Measurements from ENCODE around the gene GLRA3. TPM values are rescaled to one million over a fixed set of nuclear protein-coding genes. Genes with fewer than 3 reads are reported as not detected.

Gene GLRA3
- total RNA-seq, 1 donor from 2014 or later, result not detected

GRCh38 chr4:174708381-174708780, 120.7 kb downstream of the GLRA3 start:
- H3K4me3 ChIP-seq (ENCODE audit: low read depth, low read length), result no peak overlapping the region
- DNase-seq (ENCODE audit: low read depth), result no peak
- TF ChIP-seq CTCF (conservative IDR thresholded peaks at IDR 0.05; ENCODE audit: low read depth, low read length), result no peak

GRCh38 chr4:174707902-174708301, 121.1 kb downstream of the GLRA3 start:
- DNase-seq (ENCODE audit: low read depth), result no peak
- no peak for TF ChIP-seq CTCF (conservative IDR thresholded peaks at IDR 0.05; ENCODE audit: low read depth, low read length)
- no peak overlapping the region for H3K4me3 ChIP-seq (ENCODE audit: low read depth, low read length)

- H3K4me3 ChIP-seq (ENCODE audit: low read depth, low read length), result no peak overlapping the region
Observed at GRCh38 chr4:174707051-174707676, 121.9 kb downstream of the GLRA3 start.

GRCh38 chr4:174702979-174703478, 126.0 kb downstream of the GLRA3 start:
- DNase-seq (ENCODE audit: low read depth), result peak; percentile 15
- no peak overlapping the region for H3K4me3 ChIP-seq (ENCODE audit: low read depth, low read length)
- TF ChIP-seq CTCF (conservative IDR thresholded peaks at IDR 0.05; ENCODE audit: low read depth, low read length), result no peak

More at GRCh38 chr4:174707051-174707676, 121.9 kb downstream of the GLRA3 start:
- no peak for DNase-seq (ENCODE audit: low read depth)
- TF ChIP-seq CTCF (conservative IDR thresholded peaks at IDR 0.05; ENCODE audit: low read depth, low read length), result no peak

- no peak for TF ChIP-seq CTCF (conservative IDR thresholded peaks at IDR 0.05; ENCODE audit: low read depth, low read length)
- DNase-seq (ENCODE audit: low read depth), result no peak
- H3K4me3 ChIP-seq (ENCODE audit: low read depth, low read length), result no peak overlapping the region
Observed at GRCh38 chr4:174699654-174700053, 129.4 kb downstream of the GLRA3 start.

- no peak for DNase-seq (ENCODE audit: low read depth)
- TF ChIP-seq CTCF (conservative IDR thresholded peaks at IDR 0.05; ENCODE audit: low read depth, low read length), result no peak
Observed at GRCh38 chr4:174697896-174698295, 131.2 kb downstream of the GLRA3 start.

GRCh38 chr4:174697202-174697601, 131.8 kb downstream of the GLRA3 start:
- H3K4me3 ChIP-seq (ENCODE audit: low read depth, low read length), result no peak overlapping the region
- DNase-seq (ENCODE audit: low read depth), result no peak
- TF ChIP-seq CTCF (conservative IDR thresholded peaks at IDR 0.05; ENCODE audit: low read depth, low read length), result no peak

More at GRCh38 chr4:174697896-174698295, 131.2 kb downstream of the GLRA3 start:
- no peak overlapping the region for H3K4me3 ChIP-seq (ENCODE audit: low read depth, low read length)

Data from epithelial cell of proximal tubule (primary cell).